GM19193 (cell line): ENCODE data around the gene SPSB1.

ENCODE experiments used
- POLR2A ChIP-seq: IDR thresholded peaks from 4 replicates; pipeline ENCODE4 v1.6.1; 2011; ENCODE audit not compliant: insufficient read depth, insufficient read length; ENCODE audit errors: extremely low read depth

Gene SPSB1

DNA sequence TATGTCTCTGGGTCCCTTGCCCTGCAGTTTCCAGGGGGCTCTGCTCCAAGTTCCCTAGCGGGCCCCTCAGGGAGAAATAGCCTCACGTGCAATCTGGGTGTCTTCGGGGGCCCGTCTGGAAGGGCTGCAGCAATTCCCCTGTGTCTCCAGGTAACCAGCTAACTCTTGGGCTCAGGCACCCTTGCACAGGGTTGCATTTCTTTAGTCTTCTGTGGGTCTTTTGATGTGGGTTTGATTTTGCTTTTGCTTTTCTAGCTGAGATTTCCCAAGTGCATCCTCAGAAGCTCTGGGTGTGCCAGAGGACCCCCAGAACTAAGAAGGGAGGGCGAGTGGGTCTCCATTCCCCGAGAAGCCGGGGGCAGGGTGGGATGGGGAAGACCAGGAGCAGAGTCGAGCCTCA is 75.7 kb downstream of the SPSB1 start:
- TF ChIP-seq POLR2A = no peak

- TF ChIP-seq POLR2A = no peak
Observed at GRCh38 chr1:9369964-9370788, 77.5 kb downstream of the SPSB1 start.

GRCh38 chr1:9371391-9371935 is 78.8 kb downstream of the SPSB1 start:
- TF ChIP-seq POLR2A = no peak

- no peak for TF ChIP-seq POLR2A
Observed at GRCh38 chr1:9371951-9372350, 79.3 kb downstream of the SPSB1 start.

- no peak for TF ChIP-seq POLR2A
Observed at GRCh38 chr1:9373619-9374018, 80.9 kb downstream of the SPSB1 start.

DNA sequence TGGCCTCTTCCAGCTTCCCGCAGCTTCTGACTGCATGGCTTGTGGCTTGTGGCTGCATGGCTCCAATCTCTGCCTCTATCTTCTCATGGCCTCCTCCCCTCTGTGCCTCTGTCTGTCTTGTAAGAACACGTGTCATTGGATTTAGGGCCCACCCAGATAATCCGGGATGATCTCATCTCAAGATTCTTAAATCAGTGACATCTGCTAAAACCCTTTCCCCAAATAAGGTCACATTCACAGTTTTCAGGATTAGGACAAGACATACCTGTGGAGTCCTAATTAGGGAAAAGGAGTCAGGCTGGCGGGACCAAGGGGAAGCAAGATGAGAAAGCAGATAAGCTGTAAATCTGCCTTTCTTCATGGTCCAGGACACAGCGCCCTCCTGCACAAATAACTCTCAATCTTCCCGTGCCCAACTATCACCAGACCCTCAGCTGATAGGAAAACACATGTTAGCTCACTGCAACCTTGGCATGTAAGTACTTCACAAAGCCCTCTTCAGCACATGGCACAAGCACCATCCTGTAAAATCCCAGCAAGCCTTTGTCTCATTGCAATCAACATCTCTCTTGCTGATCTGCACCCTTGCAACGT is 82.2 kb downstream of the SPSB1 start:
- TF ChIP-seq POLR2A = no peak

DNA sequence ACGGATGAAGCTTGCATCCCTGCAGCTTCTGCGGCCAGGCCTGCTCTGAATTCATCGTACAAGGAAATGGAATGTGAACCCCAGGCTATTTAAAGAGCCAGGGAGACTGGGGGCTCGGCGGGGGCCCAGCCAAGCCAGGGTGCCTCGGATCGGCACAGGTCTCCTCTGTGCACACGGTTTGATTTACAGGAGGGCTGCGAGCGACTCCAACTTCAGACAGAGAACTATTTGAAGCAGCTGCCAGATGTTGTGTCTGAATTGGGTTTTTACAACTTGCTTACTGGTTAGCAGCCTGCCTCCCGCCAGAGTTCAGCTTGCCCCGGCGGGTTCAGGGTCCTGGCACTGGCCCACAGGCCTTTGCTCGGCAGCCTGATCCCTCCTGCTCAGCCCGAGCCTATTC is 83.2 kb downstream of the SPSB1 start:
- no peak for TF ChIP-seq POLR2A

DNA sequence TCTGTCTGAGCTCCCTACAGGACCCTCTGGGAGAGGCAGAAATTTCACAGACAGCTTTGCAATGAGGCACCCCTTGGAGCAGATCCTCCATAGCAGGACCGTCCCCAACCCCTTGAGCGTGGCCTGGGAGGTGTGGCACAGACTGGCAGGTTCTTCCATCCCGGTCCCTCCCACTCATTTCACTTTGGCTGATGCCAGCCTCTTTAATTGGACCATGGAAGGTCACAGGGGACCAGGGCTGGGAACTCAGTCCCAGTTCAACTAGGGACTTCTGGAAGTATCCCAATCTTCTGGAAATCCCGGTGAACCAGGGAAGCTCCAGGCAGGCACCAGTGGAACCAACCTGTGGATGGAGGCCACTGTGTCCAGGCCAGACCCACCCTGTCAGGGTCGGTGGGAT is 83.7 kb downstream of the SPSB1 start:
- no peak for TF ChIP-seq POLR2A

GRCh38 chr1:9376886-9377333 is 84.2 kb downstream of the SPSB1 start:
- TF ChIP-seq POLR2A = no peak

DNA sequence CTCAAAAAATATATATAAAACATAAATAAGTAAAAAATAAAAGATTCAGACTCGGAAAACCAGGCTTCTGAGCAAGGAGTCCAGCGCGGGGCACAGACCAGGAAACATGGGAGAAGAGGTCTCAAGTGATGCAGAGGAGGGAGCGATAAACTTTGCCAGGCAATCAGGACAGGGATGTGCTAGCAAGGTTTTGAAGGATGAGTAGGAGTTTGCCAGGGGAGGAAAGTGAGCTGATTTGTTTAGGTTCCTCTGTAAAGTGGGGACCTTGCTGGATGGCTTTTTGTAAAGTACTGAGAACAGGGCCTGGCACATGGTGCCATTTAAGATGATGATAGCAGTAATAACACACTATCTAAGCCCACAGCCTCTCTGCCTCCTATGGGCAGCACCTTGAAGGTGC is 86.1 kb downstream of the SPSB1 start:
- TF ChIP-seq POLR2A = no peak

GRCh38 chr1:9380711-9381110 is 88.0 kb downstream of the SPSB1 start:
- no peak for TF ChIP-seq POLR2A

DNA sequence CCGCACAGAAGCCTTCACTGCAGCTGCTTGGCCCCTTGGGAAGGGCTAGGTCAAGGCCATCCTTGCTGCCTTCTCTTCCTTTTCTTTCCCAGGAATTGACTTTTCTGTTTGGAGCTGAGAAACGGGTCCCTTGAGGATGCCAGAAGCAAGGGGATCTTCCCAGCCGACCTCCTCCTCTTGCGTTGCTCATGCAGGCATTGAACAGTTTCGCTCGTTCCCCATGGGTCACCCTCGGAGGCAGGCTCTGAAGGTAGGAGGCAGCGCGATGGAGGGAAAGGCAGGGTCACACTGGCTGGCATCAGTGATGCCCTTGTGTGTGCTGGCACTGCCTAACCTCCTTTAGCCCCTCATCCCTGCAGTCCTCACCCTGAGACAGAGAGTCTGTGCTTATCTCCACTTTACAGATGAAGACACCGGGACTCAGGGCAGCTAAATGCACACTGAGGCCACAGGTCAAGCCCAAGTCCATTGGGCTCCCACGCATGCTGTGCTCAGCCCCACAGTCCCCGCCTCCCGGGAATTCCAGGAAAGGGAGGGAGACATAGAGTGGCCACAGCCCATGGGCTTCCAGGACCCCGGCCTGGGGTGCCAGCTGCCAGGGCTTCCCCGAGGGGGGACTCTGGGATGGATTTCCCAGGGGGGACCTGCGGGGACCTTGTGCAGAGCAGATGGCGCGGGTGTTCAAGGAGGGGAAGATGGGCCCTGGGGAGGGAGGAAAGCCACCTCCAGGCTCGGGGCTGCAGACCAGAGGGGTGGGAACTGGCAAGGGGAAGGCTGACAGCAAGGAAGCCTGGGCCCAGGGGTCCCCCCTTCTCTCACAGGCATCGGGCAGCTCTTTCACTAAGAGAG is 90.2 kb downstream of the SPSB1 start:
- TF ChIP-seq POLR2A = no peak

DNA sequence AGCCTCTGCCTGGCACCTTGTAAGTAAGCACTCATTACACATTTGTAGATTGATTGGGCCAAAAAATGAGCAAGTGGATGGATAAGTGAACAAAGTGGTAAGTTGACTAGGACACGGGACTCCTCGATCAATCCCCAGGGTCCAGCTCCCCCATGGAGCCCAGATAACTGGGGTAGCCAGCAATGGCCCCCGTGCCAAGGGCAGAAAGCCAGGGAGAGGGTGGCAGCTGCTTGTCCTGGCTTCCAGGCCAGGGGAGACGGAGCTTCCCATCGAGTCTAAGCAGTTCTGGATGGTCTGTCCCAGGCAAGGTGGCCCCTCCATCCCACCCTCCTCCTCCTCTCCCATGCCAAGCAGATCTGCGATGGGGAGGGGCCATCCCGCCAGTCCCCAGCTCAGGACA is 91.4 kb downstream of the SPSB1 start:
- TF ChIP-seq POLR2A = no peak

- no peak for TF ChIP-seq POLR2A
Observed at GRCh38 chr1:9384751-9385245, 92.1 kb downstream of the SPSB1 start.
